ENCODE measurements around the gene OR2H1.

Gene OR2H1

DNA sequence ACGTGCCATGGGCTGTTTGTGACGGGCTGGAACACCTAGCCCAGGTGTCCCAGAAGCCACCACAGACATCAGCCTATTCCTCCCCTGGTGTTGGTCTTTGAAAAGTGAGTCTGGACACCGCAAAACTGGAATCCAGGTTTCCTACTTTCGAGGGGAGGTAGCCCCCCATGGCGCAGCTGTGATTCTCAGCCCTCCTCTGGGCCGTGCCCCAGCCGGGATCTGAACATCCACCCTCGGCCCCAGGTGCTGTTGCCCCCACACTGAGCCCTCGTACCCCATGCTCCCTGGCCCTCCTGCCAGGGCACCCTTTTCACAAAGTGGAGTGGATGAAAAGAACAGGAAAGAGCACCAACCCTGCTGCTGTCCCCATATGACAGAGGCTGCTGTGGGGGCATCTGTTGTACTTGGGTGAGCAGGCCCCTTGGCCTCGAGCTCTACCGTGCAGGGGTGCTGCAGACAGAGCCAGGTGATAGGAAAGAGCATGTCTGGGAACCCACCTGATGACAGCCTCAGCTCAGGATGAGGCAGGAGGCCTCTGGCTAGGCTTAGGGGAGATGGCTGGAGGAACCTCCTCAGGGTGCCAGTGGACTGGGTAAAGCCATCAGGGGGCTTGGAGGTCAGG lies 49.6 kb downstream of the OR2H1 start:
- no peaks in the 10 kb centered on the region for H3K9me3 Mint-ChIP-seq
- no peak overlapping the region for H3K27ac Mint-ChIP-seq
- H3K4me1 Mint-ChIP-seq = no peaks in the 10 kb centered on the region
- H3K36me3 Mint-ChIP-seq (ENCODE audit: low read depth) = no peaks in the 10 kb centered on the region
- TF ChIP-seq CTCF (IDR thresholded peaks at IDR 0.05; ENCODE audit: unreplicated experiment in 3 of 3) = no peak
- H3K27me3 Mint-ChIP-seq (ENCODE audit: low read depth) = peaks cover 6% of the 10 kb centered on the region
- H3K4me3 Mint-ChIP-seq = no peak overlapping the region

DNA sequence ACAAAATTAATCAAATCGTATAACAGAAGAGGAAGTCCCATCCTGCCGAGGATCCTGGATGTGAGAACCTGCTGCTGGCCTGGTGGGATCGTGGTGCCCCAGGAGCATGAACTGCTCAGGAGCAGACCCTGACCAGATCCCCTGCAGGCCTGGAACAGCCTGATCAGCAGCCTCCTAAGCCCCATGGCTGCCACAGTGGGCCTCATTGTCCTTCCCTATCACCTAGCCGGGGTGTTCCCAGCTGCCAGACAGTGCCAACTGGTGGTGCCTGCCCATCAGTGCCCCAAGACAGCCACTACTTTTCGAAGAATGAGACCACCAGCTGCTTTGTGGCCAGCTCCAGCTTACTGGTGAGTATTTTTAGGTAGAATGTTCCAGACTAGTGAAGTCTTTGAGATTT lies 50.4 kb downstream of the OR2H1 start:
- Mint-ChIP-seq H3K9me3 (no peaks in the 10 kb centered on the region), H3K27me3 (ENCODE audit: low read depth) (peaks cover 6% of the 10 kb centered on the region), H3K4me1 (no peaks in the 10 kb centered on the region), H3K27ac (no peak overlapping the region), H3K4me3 (no peak overlapping the region), H3K36me3 (ENCODE audit: low read depth) (no peaks in the 10 kb centered on the region)
- no peak for TF ChIP-seq CTCF (IDR thresholded peaks at IDR 0.05; ENCODE audit: unreplicated experiment in 3 of 3)

GRCh38 chr6:29509239-29509638 lies 52.3 kb downstream of the OR2H1 start:
- no peak overlapping the region for H3K4me3 Mint-ChIP-seq
- no peak for TF ChIP-seq CTCF (IDR thresholded peaks at IDR 0.05; ENCODE audit: unreplicated experiment in 3 of 3)
- H3K36me3 Mint-ChIP-seq (ENCODE audit: low read depth) = no peaks in the 10 kb centered on the region
- no peak overlapping the region for H3K27ac Mint-ChIP-seq
- peaks cover 6% of the 10 kb centered on the region for H3K27me3 Mint-ChIP-seq (ENCODE audit: low read depth)
- no peaks in the 10 kb centered on the region for H3K4me1 Mint-ChIP-seq
- no peaks in the 10 kb centered on the region for H3K9me3 Mint-ChIP-seq

- peaks cover 1% of the 10 kb centered on the region for H3K9me3 Mint-ChIP-seq
- no peak for TF ChIP-seq CTCF (IDR thresholded peaks at IDR 0.05; ENCODE audit: unreplicated experiment in 3 of 3)
These were observed 52.8 kb downstream of the OR2H1 start for GRCh38 chr6:29509711-29510110.

DNA sequence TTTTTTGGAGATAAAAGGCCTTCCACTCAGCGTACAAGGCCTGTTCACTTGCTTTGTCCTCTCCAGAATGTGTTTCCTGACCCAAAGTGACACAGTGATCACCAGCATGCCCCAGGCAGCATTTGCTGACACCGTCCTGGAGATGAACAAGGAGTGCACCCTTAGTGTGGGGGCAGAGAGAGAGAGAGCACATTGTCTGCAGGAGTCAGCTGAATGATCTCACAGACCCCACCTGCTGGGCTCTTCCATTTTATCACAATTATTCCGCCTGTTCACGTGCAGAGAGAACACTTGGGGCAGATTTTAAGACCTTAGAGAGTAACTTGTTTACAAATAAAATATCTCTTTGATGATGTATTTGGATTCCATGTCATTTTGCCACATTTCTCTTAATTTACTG lies 53.2 kb downstream of the OR2H1 start:
- Mint-ChIP-seq H3K4me3 (no peak overlapping the region), H3K27me3 (ENCODE audit: low read depth) (peaks cover 6% of the 10 kb centered on the region), H3K9me3 (peaks cover 5% of the 10 kb centered on the region), H3K36me3 (ENCODE audit: low read depth) (no peaks in the 10 kb centered on the region), H3K4me1 (no peaks in the 10 kb centered on the region), H3K27ac (no peak overlapping the region)
- no peak for TF ChIP-seq CTCF (IDR thresholded peaks at IDR 0.05; ENCODE audit: unreplicated experiment in 3 of 3)

More at GRCh38 chr6:29509711-29510110, 52.8 kb downstream of the OR2H1 start:
- Mint-ChIP-seq H3K36me3 (ENCODE audit: low read depth) (no peaks in the 10 kb centered on the region), H3K4me3 (no peak overlapping the region), H3K27ac (no peak overlapping the region), H3K27me3 (ENCODE audit: low read depth) (peaks cover 6% of the 10 kb centered on the region), H3K4me1 (no peaks in the 10 kb centered on the region)

- peaks cover 6% of the 10 kb centered on the region for H3K27me3 Mint-ChIP-seq (ENCODE audit: low read depth)
- no peak overlapping the region for H3K4me3 Mint-ChIP-seq
- no peaks in the 10 kb centered on the region for H3K36me3 Mint-ChIP-seq (ENCODE audit: low read depth)
- H3K9me3 Mint-ChIP-seq = peaks cover 5% of the 10 kb centered on the region
- no peak overlapping the region for H3K27ac Mint-ChIP-seq
- no peaks in the 10 kb centered on the region for H3K4me1 Mint-ChIP-seq
- no peak for TF ChIP-seq CTCF (IDR thresholded peaks at IDR 0.05; ENCODE audit: unreplicated experiment in 3 of 3)
These were observed 53.9 kb downstream of the OR2H1 start for GRCh38 chr6:29510746-29511300.

Data from nephron (organoid).